Liver (tissue), 9 donors: ENCODE measurements around the gene TBC1D20. TPM values are rescaled to one million over a fixed set of nuclear protein-coding genes. Genes with fewer than 3 reads are reported as not detected.
A peak's percentile ranks its signal among the peaks of the same experiment; 100 is the strongest.

Source experiments
- DNase-seq: peaks from one replicate; pipeline ENCODE4 v3.0.0-alpha.2; 2017; ENCODE audit warnings: low spot score
- H3K27ac ChIP-seq, 2 donors: one replicate each; pipeline ENCODE4 v1.7.0; 2013; ENCODE audit warnings: inconsistent platforms in 2 of 2, low read length in 2 of 2, control low read depth in 1 of 2, low read depth in 1 of 2, mild to moderate bottlenecking in 1 of 2
- H3K27me3 ChIP-seq, 4 donors: one replicate each; pipeline versions ENCODE4 v1.6.1 to v1.7.0; 2013; ENCODE audit warnings: low read length in 3 of 4, inconsistent platforms in 1 of 4, mild to moderate bottlenecking in 1 of 4, moderate library complexity in 1 of 4; ENCODE audit not compliant: control insufficient read depth in 4 of 4, insufficient read depth in 4 of 4
- H3K36me3 ChIP-seq, 4 donors: one replicate each; pipeline versions ENCODE4 v1.6.1 to v1.7.0; 2013; ENCODE audit warnings: low read length in 3 of 4, mild to moderate bottlenecking in 3 of 4, low read depth in 1 of 4, moderate library complexity in 1 of 4; ENCODE audit not compliant: control insufficient read depth in 4 of 4, insufficient read depth in 3 of 4
- H3K4me1 ChIP-seq, 4 donors: one replicate each; pipeline versions ENCODE4 v1.6.1 to v1.7.0; 2013; ENCODE audit warnings: low read length in 3 of 4, mild to moderate bottlenecking in 3 of 4, moderate library complexity in 1 of 4; ENCODE audit not compliant: control insufficient read depth in 4 of 4, insufficient read depth in 4 of 4
- H3K4me3 ChIP-seq, 3 donors: one replicate each; pipeline versions ENCODE4 v1.6.1 to v1.7.0; 2013; ENCODE audit warnings: low read length in 3 of 3, control low read depth in 1 of 3, low read depth in 1 of 3, mild to moderate bottlenecking in 1 of 3
- H3K9ac ChIP-seq, 2 donors: one replicate each; pipeline ENCODE4 v1.7.0; 2013; ENCODE audit warnings: low read length in 2 of 2, mild to moderate bottlenecking in 2 of 2, moderate library complexity in 2 of 2, control low read depth in 1 of 2, low read depth in 1 of 2
- H3K9me3 ChIP-seq, 4 donors: one replicate each; pipeline versions ENCODE4 v1.6.1 to v1.7.0; 2013; ENCODE audit warnings: low read length in 3 of 4; ENCODE audit not compliant: control insufficient read depth in 4 of 4
- ATF3 ChIP-seq: IDR thresholded peaks from 2 replicates; pipeline ENCODE4 v1.6.1; 2016; ENCODE audit warnings: antibody characterized with exemption
- CTCF ChIP-seq: fragments of 150-350 bp; IDR thresholded peaks from 2 replicates; pipeline ENCODE4 v1.5.1; 2017; ENCODE audit warnings: improper control_type of control experiment, low read depth, low read length; ENCODE audit not compliant: missing input control
- EGR1 ChIP-seq, 2 donors: IDR thresholded peaks; 2 replicates each; pipeline ENCODE4 v1.6.1; 2016 to 2018; ENCODE audit warnings: antibody characterized with exemption in 2 of 2, low read depth in 2 of 2
- FOXA1 ChIP-seq: IDR thresholded peaks from 2 replicates; pipeline ENCODE4 v1.6.1; 2016; ENCODE audit warnings: antibody characterized with exemption
- FOXA2 ChIP-seq: IDR thresholded peaks from 2 replicates; pipeline ENCODE4 v1.6.1; 2016; ENCODE audit warnings: antibody characterized with exemption
- GABPA ChIP-seq, 2 donors: IDR thresholded peaks in 1 of 2; conservative IDR thresholded peaks in 1 of 2; 2 replicates each; pipeline ENCODE4 v1.6.1; 2016; ENCODE audit warnings: antibody characterized with exemption in 2 of 2, mild to moderate bottlenecking in 1 of 2, moderate library complexity in 1 of 2
- HNF4A ChIP-seq, 2 donors: conservative IDR thresholded peaks; 2 replicates each; pipeline ENCODE4 v1.6.1; 2016; ENCODE audit warnings: antibody characterized with exemption in 2 of 2, mild to moderate bottlenecking in 2 of 2
- HNF4G ChIP-seq: IDR thresholded peaks from 2 replicates; pipeline ENCODE4 v1.6.1; 2016; ENCODE audit warnings: antibody characterized with exemption
- JUND ChIP-seq, 2 donors: IDR thresholded peaks; 2 replicates each; pipeline ENCODE4 v1.6.1; 2016; ENCODE audit warnings: antibody characterized with exemption in 2 of 2
- MAX ChIP-seq: IDR thresholded peaks from 2 replicates; pipeline ENCODE4 v1.6.1; 2016; ENCODE audit warnings: antibody characterized with exemption
- NR2F2 ChIP-seq: IDR thresholded peaks from 2 replicates; pipeline ENCODE4 v1.6.1; 2016; ENCODE audit warnings: antibody characterized with exemption
- RAD21 ChIP-seq, 2 donors: IDR thresholded peaks; 2 replicates each; pipeline ENCODE4 v1.6.1; 2016; ENCODE audit warnings: antibody characterized with exemption in 2 of 2, mild to moderate bottlenecking in 2 of 2
- REST ChIP-seq: IDR thresholded peaks from 2 replicates; pipeline ENCODE4 v1.6.1; 2016; ENCODE audit warnings: antibody characterized with exemption, mild to moderate bottlenecking
- RXRA ChIP-seq, 2 donors: IDR thresholded peaks; 2 replicates each; pipeline ENCODE4 v1.6.1; 2017 to 2018; ENCODE audit warnings: antibody characterized with exemption in 2 of 2, mild to moderate bottlenecking in 1 of 2
- SP1 ChIP-seq: IDR thresholded peaks from 2 replicates; pipeline ENCODE4 v1.6.1; 2018; ENCODE audit warnings: antibody characterized with exemption, mild to moderate bottlenecking
- TAF1 ChIP-seq: conservative IDR thresholded peaks from 2 replicates; pipeline ENCODE4 v1.6.1; 2016; ENCODE audit warnings: antibody characterized with exemption, mild to moderate bottlenecking
- YY1 ChIP-seq: IDR thresholded peaks from 2 replicates; pipeline ENCODE4 v1.6.1; 2016; ENCODE audit warnings: antibody characterized with exemption, mild to moderate bottlenecking
- ZBTB33 ChIP-seq: IDR thresholded peaks from 2 replicates; pipeline ENCODE4 v1.6.1; 2016; ENCODE audit warnings: antibody characterized with exemption
- WGBS: extraction: QIAGEN DNeasy Blood & Tissue Kit; methylation state at CpG from one replicate; pipeline ENCODE4 v1.1.7; 2013; 5-methylcytosine and 5-hydroxymethylcytosine counted together
- polyA plus RNA-seq, 2 donors: library from polyadenylated mRNA; stranded (reverse) in 1 of 2; unstranded in 1 of 2; fragments of 200-250 nt in 1 of 2; fragments of >200 nt in 1 of 2; fragmentation: Nextera tagmentation in 1 of 2; extraction: Ambion mirVana in 1 of 2; gene quantifications; one replicate each; pipeline versions ENCODE4 v1.2.1 to v1.2.3, GENCODE V29; 2013 to 2015
- total RNA-seq, 2 donors: library from RNA; depleted of rRNA; stranded (reverse); fragments of >200 nt; gene quantifications; one replicate each; pipeline ENCODE4 v1.2.3, GENCODE V29; 2014
- donor health status: healthy.
- donor health status: healthy.
- donor health status: healthy.
- donor health status: healthy.
- donor health status: healthy.

TBC1D20 gene
- total and polyA plus RNA-seq, 4 donors = 8.7 to 18.9 (median 11.9) TPM

- H3K4me1 ChIP-seq = peaks cover 6 to 17% (median 8%) of the 10 kb centered on the region in 4 donors
- H3K27ac ChIP-seq = peak overlapping the region; percentile 88 to 92
- H3K9ac ChIP-seq = peak overlapping the region in 1 of 2 donors; percentile 8
- no peak overlapping the region for H3K4me3 ChIP-seq
- peaks cover 0 to 2% (median 0%) of the 10 kb centered on the region in 4 donors for H3K36me3 ChIP-seq
- no peaks in the 10 kb centered on the region for H3K9me3 ChIP-seq
- H3K27me3 ChIP-seq = no peaks in the 10 kb centered on the region
- DNase-seq = no peak
- TF ChIP-seq RXRA (IDR thresholded peaks at IDR 0.05) (peak; percentile 69 to 86), REST (peak; percentile 78), GABPA (IDR thresholded peaks at IDR 0.05 in 1 of 2, conservative IDR thresholded peaks at IDR 0.05 in 1 of 2) (peak in 1 of 2 donors; percentile 35), MAX (peak; percentile 52), EGR1 (IDR thresholded peaks at IDR 0.05; ENCODE audit: low read depth in 2 of 2) (peak in 1 of 2 donors; percentile 37), HNF4G (no peak), CTCF (no peak), SP1 (peak; percentile 88), YY1 (peak; percentile 91), HNF4A (conservative IDR thresholded peaks at IDR 0.05) (peak in 1 of 2 donors; percentile 80), NR2F2 (no peak), FOXA1 (peak; percentile 41), ATF3 (peak; percentile 97), ZBTB33 (peak; percentile 57), JUND (IDR thresholded peaks at IDR 0.05) (peak; percentile 94), FOXA2 (peak; percentile 54), RAD21 (IDR thresholded peaks at IDR 0.05) (peak; percentile 29 to 48), TAF1 (no peak)
- WGBS = 44% methylated on average over 9 of the region's 9 CpGs
Measured at GRCh38 chr20:401682-402495, 60.4 kb downstream of the TBC1D20 start.
